GM23248 (cell line): ENCODE results near the gene SELP. TPM values are rescaled to one million over a fixed set of nuclear protein-coding genes. Genes with fewer than 3 reads are reported as not detected.

Experiments used
- DNase-seq: peaks from one replicate; pipeline ENCODE4 v3.0.0-alpha.2; 2015
- H2AFZ ChIP-seq: fragments of 200-600 bp; sonication (generic); 2 replicates; pipeline ENCODE4 v1.6.1; 2016; ENCODE audit warnings: antibody characterized with exemption
- H3F3A ChIP-seq: fragments of 200-600 bp; sonication (generic); 2 replicates; pipeline ENCODE4 v1.6.1; 2016; ENCODE audit warnings: mild to moderate bottlenecking, antibody characterized with exemption, mixed run types; ENCODE audit not compliant: insufficient read depth
- H3K27ac ChIP-seq: fragments of 200-600 bp; sonication (generic); 2 replicates; pipeline ENCODE4 v1.5.1; 2016; ENCODE audit warnings: mild to moderate bottlenecking
- H3K27me3 ChIP-seq: fragments of 200-600 bp; sonication (generic); replicated peaks from 2 replicates; pipeline ENCODE4 v1.6.1; 2016; ENCODE audit warnings: mild to moderate bottlenecking; ENCODE audit not compliant: insufficient read depth
- H3K36me3 ChIP-seq: fragments of 200-600 bp; sonication (generic); 2 replicates; pipeline ENCODE4 v1.6.1; 2016; ENCODE audit warnings: low read depth, mild to moderate bottlenecking
- H3K4me1 ChIP-seq: fragments of 200-600 bp; sonication (generic); 2 replicates; pipeline ENCODE4 v1.6.1; 2016; ENCODE audit warnings: mild to moderate bottlenecking; ENCODE audit not compliant: insufficient read depth
- H3K4me2 ChIP-seq: fragments of 200-600 bp; sonication (generic); one replicate; pipeline ENCODE4 v1.6.1; 2016; ENCODE audit warnings: mild to moderate bottlenecking; ENCODE audit not compliant: unreplicated experiment
- H3K4me3 ChIP-seq: fragments of 200-600 bp; sonication (generic); 2 replicates; pipeline ENCODE4 v1.5.1; 2016; ENCODE audit warnings: mild to moderate bottlenecking
- H3K79me2 ChIP-seq: fragments of 200-600 bp; sonication (generic); 2 replicates; pipeline ENCODE4 v1.6.1; 2016; ENCODE audit warnings: mild to moderate bottlenecking; ENCODE audit not compliant: insufficient read depth
- H3K9ac ChIP-seq: fragments of 200-600 bp; sonication (generic); 2 replicates; pipeline ENCODE4 v1.6.1; 2016; ENCODE audit warnings: mild to moderate bottlenecking
- H3K9me2 ChIP-seq: fragments of 200-600 bp; sonication (generic); 2 replicates; pipeline ENCODE4 v1.6.1; 2016; ENCODE audit warnings: mixed run types, mild to moderate bottlenecking, moderate library complexity; ENCODE audit not compliant: insufficient read depth
- H3K9me3 ChIP-seq: fragments of 200-600 bp; sonication (generic); one replicate; pipeline ENCODE4 v1.6.1; 2017; ENCODE audit warnings: low read depth
- H4K20me1 ChIP-seq: fragments of 200-600 bp; sonication (generic); 2 replicates; pipeline ENCODE4 v1.6.0; 2016; ENCODE audit not compliant: insufficient read depth
- EZH2 ChIP-seq: fragments of 200-600 bp; sonication (generic); IDR thresholded peaks from 2 replicates; pipeline ENCODE4 v1.6.1; 2018; ENCODE audit warnings: antibody characterized with exemption, mild to moderate bottlenecking; ENCODE audit not compliant: insufficient read depth, poor library complexity, severe bottlenecking
- EZH2phosphoT487 ChIP-seq: fragments of 200-600 bp; sonication (generic); IDR thresholded peaks from 2 replicates; pipeline ENCODE4 v1.6.1; 2018; ENCODE audit warnings: antibody characterized with exemption, moderate library complexity, mild to moderate bottlenecking, low read depth; ENCODE audit not compliant: insufficient read depth
- WGBS, 2 experiments: methylation state at CpG; one replicate each; pipeline ENCODE4 v1.1.6; 2015 to 2017; ENCODE audit warnings: low lambda C conversion rate in 2 of 2, low coverage in 1 of 2; ENCODE audit errors: missing lambda C conversion rate in 2 of 2; 5-methylcytosine and 5-hydroxymethylcytosine counted together
- in situ Hi-C: fragments of 300-500 bp; cut with MboI; formaldehyde crosslinking; loops from 2 replicates; pipeline ENCODE4 v1.15.0; 2020
- polyA plus RNA-seq: library from polyadenylated mRNA; unstranded; fragments of >200 nt; fragmentation: Nextera tagmentation; extraction: Ambion mirVana; gene quantifications from 2 replicates; pipeline ENCODE4 v1.2.1, GENCODE V29; 2016
- total RNA-seq: library from RNA; depleted of rRNA; stranded (reverse); fragments of >200 nt; shearing (Covaris generic); gene quantifications from 2 replicates; pipeline ENCODE4 v1.2.3, GENCODE V29; 2014

The SELP gene
- total and polyA plus RNA-seq, 2 experiments from 2014 or later = not detected

GRCh38 chr1:169651035-169651434 is 21.1 kb upstream of the SELP start:
- Histone ChIP-seq H3K9ac (no peak overlapping the region), H3K9me2 (no peaks in the 10 kb centered on the region), H3K27ac (no peak overlapping the region), H3K4me3 (no peak overlapping the region), H3K4me1 (no peaks in the 10 kb centered on the region), H3F3A (no peaks in the 10 kb centered on the region), H2AFZ (no peak overlapping the region), H3K27me3 (no peaks in the 10 kb centered on the region), H4K20me1 (no peaks in the 10 kb centered on the region), H3K79me2 (no peaks in the 10 kb centered on the region), H3K4me2 (no peak overlapping the region), H3K9me3 (no peaks in the 10 kb centered on the region), H3K36me3 (no peaks in the 10 kb centered on the region)
- no peak for DNase-seq
- in situ Hi-C loops = no loop called here
- 46 to 59% methylated on average over 2 of the region's 2 CpGs for WGBS, 2 experiments
- TF ChIP-seq EZH2 (no peak), EZH2phosphoT487 (no peak)

GRCh38 chr1:169650551-169650950 is 20.6 kb upstream of the SELP start:
- Histone ChIP-seq H3K4me1 (no peaks in the 10 kb centered on the region), H3K4me3 (no peak overlapping the region), H2AFZ (no peak overlapping the region), H3K36me3 (no peaks in the 10 kb centered on the region), H3K79me2 (no peaks in the 10 kb centered on the region), H4K20me1 (no peaks in the 10 kb centered on the region), H3F3A (no peaks in the 10 kb centered on the region), H3K27ac (no peak overlapping the region), H3K9me2 (no peaks in the 10 kb centered on the region), H3K4me2 (no peak overlapping the region), H3K9ac (no peak overlapping the region), H3K9me3 (no peaks in the 10 kb centered on the region), H3K27me3 (no peaks in the 10 kb centered on the region)
- DNase-seq = no peak
- TF ChIP-seq EZH2 (no peak), EZH2phosphoT487 (no peak)
- in situ Hi-C loops = no loop called here
- 45 to 46% methylated on average over 4 of the region's 4 CpGs for WGBS, 2 experiments

GRCh38 chr1:169648709-169649108 is 18.8 kb upstream of the SELP start:
- Histone ChIP-seq H3K79me2 (no peaks in the 10 kb centered on the region), H3K9me2 (no peaks in the 10 kb centered on the region), H3F3A (no peaks in the 10 kb centered on the region), H3K36me3 (no peaks in the 10 kb centered on the region), H4K20me1 (no peaks in the 10 kb centered on the region), H3K4me2 (no peak overlapping the region), H3K4me1 (no peaks in the 10 kb centered on the region), H2AFZ (no peak overlapping the region), H3K27me3 (no peaks in the 10 kb centered on the region), H3K4me3 (no peak overlapping the region), H3K9me3 (no peaks in the 10 kb centered on the region), H3K9ac (no peak overlapping the region), H3K27ac (no peak overlapping the region)
- TF ChIP-seq EZH2phosphoT487 = no peak
- no peak for TF ChIP-seq EZH2
- in situ Hi-C loops = no loop called here
- no peak for DNase-seq
- WGBS, 2 experiments = 12 to 17% methylated on average over 1 of the region's 1 CpG

DNA sequence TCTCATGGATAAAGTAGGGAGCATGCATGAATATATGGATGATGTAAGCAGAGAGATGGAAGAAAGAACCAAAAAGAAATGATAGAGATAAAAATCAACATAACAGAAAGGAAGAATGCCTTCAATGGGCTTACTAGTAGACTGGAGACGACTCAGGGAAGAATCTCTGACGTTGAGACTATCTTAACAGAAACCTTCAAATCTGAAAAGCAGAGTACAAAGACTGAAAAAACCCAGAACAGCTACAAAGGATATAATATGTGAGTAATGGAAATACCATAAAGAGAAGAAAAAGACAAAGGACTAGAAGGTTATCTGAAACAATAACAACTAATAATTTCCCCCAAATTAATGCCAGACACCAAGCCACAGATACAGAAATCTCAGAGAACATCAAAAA is 18.3 kb upstream of the SELP start:
- Histone ChIP-seq H3K27me3 (no peaks in the 10 kb centered on the region), H3K4me3 (no peak overlapping the region), H3K79me2 (no peaks in the 10 kb centered on the region), H3K4me2 (no peak overlapping the region), H2AFZ (no peak overlapping the region), H3K9me2 (no peaks in the 10 kb centered on the region), H4K20me1 (no peaks in the 10 kb centered on the region), H3K36me3 (no peaks in the 10 kb centered on the region), H3K4me1 (no peaks in the 10 kb centered on the region), H3K27ac (no peak overlapping the region), H3K9me3 (no peaks in the 10 kb centered on the region), H3K9ac (no peak overlapping the region), H3F3A (no peaks in the 10 kb centered on the region)
- 0 to 9% methylated on average over 2 of the region's 2 CpGs for whole genome bisulfite sequencing, 2 experiments
- in situ Hi-C loops = no loop called here
- TF ChIP-seq EZH2 (no peak), EZH2phosphoT487 (no peak)
- DNase-seq = no peak

DNA sequence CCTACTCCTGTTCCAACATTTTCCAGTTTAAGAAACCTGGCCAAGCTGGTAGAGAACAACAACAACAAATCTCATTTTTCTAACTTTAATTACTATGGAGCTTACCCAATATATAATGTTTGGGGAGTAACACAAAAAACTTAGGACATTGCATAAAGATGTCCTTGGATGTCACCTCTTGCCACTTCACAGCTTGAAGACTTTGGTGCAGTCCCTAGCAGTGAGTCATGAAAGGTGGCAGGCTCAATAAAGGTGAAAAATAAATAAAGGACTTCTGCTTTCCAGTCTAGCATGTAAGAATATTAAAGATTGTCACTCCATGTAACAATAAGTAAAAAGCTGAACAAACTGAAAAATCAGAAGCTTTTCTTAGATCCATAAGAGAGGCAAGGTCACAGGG is 17.6 kb upstream of the SELP start:
- no peak for DNase-seq
- Histone ChIP-seq H3K4me2 (no peak overlapping the region), H3K4me1 (no peaks in the 10 kb centered on the region), H4K20me1 (no peaks in the 10 kb centered on the region), H3K36me3 (no peaks in the 10 kb centered on the region), H3K27ac (no peak overlapping the region), H3K79me2 (no peaks in the 10 kb centered on the region), H2AFZ (no peak overlapping the region), H3K4me3 (no peak overlapping the region), H3F3A (no peaks in the 10 kb centered on the region), H3K9me3 (no peaks in the 10 kb centered on the region), H3K9me2 (no peaks in the 10 kb centered on the region), H3K27me3 (no peaks in the 10 kb centered on the region), H3K9ac (no peak overlapping the region)
- TF ChIP-seq EZH2phosphoT487 = no peak
- no peak for TF ChIP-seq EZH2
- in situ Hi-C loops = no loop called here
